Heart left ventricle (tissue), 16 donors: ENCODE data around the gene INPP1. TPM values are rescaled to one million over a fixed set of nuclear protein-coding genes. Genes with fewer than 3 reads are reported as not detected.

Experiments used
- ATAC-seq, 4 donors: fragments of 200-7000 bp; cut with Tn5 transposase; one replicate each; pipeline ENCODE4 v1.9.1; 2020 to 2022; ENCODE audit warnings: moderate library complexity in 4 of 4, mild to moderate bottlenecking in 3 of 4, moderate number of reproducible peaks in 1 of 4
- DNase-seq, 5 donors: peaks; one replicate each; pipeline ENCODE4 v3.0.0-alpha.2; 2020
- H3K27ac ChIP-seq, 12 donors: fragments of 200-600 bp; sonication (generic) in 4 of 12; one replicate each; pipeline versions ENCODE4 v1.5.0 to v1.8.0; 2016 to 2022; ENCODE audit warnings: mild to moderate bottlenecking in 2 of 12
- H3K27me3 ChIP-seq, 9 donors: fragments of 200-600 bp; sonication (generic) in 2 of 9; one replicate each; pipeline versions ENCODE4 v1.5.1 to v1.8.0; 2016 to 2022; ENCODE audit warnings: mild to moderate bottlenecking in 3 of 9
- H3K36me3 ChIP-seq, 9 donors: fragments of 200-600 bp; sonication (generic) in 2 of 9; one replicate each; pipeline versions ENCODE4 v1.5.0 to v1.8.0; 2018 to 2022; ENCODE audit warnings: mild to moderate bottlenecking in 2 of 9
- H3K4me1 ChIP-seq, 12 donors: fragments of 200-600 bp; sonication (generic) in 4 of 12; one replicate each; pipeline versions ENCODE4 v1.5.0 to v1.8.0; 2016 to 2022; ENCODE audit warnings: mild to moderate bottlenecking in 3 of 12
- H3K4me3 ChIP-seq, 12 donors: fragments of 200-600 bp; sonication (generic) in 4 of 12; one replicate each; pipeline versions ENCODE4 v1.5.0 to v1.8.0; 2017 to 2022; ENCODE audit warnings: mild to moderate bottlenecking in 9 of 12, moderate library complexity in 4 of 12
- H3K9me3 ChIP-seq, 12 donors: fragments of 200-600 bp; sonication (generic) in 4 of 12; one replicate each; pipeline versions ENCODE4 v1.5.0 to v1.8.0; 2016 to 2022; ENCODE audit warnings: mild to moderate bottlenecking in 1 of 12
- CTCF ChIP-seq, 12 donors: fragments of 200-600 bp; sonication (generic) in 4 of 12; IDR thresholded peaks; one replicate each; pipeline versions ENCODE4 v1.5.0 to v1.8.0; 2018 to 2022; ENCODE audit warnings: antibody characterized with exemption in 12 of 12, mild to moderate bottlenecking in 5 of 12
- POLR2A ChIP-seq, 2 donors: fragments of 450-650 bp; IDR thresholded peaks; one replicate each; pipeline ENCODE4 v1.6.1; 2017; ENCODE audit warnings: antibody characterized with exemption in 2 of 2, mild to moderate bottlenecking in 2 of 2, moderate library complexity in 2 of 2
- WGBS, 4 donors: extraction: QIAGEN DNeasy Blood & Tissue Kit in 2 of 4; methylation state at CpG; one replicate each; pipeline versions ENCODE4 v1.1.5 to v1.1.7; 2013 to 2018; 5-methylcytosine and 5-hydroxymethylcytosine counted together
- intact Hi-C, 10 donors: fragments of 100-400 bp; cut with DNase I; formaldehyde crosslinking; loops; one replicate each; pipeline versions ENCODE4 v1.11.1 to v1.14.2; 2022
- polyA plus RNA-seq, 2 donors: library from polyadenylated mRNA; stranded (reverse); fragments of 200-250 nt; gene quantifications; one replicate each; pipeline ENCODE4 v1.2.3, GENCODE V29; 2013
- total RNA-seq, 9 donors: library from RNA; depleted of rRNA in 2 of 9; stranded (reverse); fragments of >200 nt in 2 of 9; fragmentation: NEBNext Ultra II Directional in 3 of 9; extraction: Animal tissue kit (Norgen Biotek cat#: 25700) in 3 of 9; gene quantifications; one replicate each; pipeline versions ENCODE4 v1.1.0 to v1.2.4, GENCODE V29; 2016 to 2023
- donor health status: ischemic (EF 13 %, LVEDD 7.1; RV severe dilation, severe dysfunction).
- donor health status: healthy with polysubstance abuse.
- donor health status: DM: no; HTN: yes; CAD: no.
- donor health status: DM: no; HTN: no; CAD: no.
- donor health status: ischemic (EF 25% LVEDD 6.9; RV normal size, moderate dysfunction).
- donor health status: ischemic (EF 25% LVEDD 5.7; RV mildly dilated, moderate dysfunction).
- donor health status: healthy.
- donor health status: DM: yes; HTN: yes; CAD: no.
- donor health status: ischemic (EF 35%, LVEDD 5.7; RV mildly dilated, moderate dysfunction).
- donor health status: nonischemic (EF 11% LVEDD 7.7; RV severe dilation, severe dysfunction).
- donor health status: DM: yes; HTN: yes; CAD: no.
- donor health status: PGD.
- donor health status: ischemic (EF 29% LVEDD 5.4; RV normal size, mild dysfunction).
- donor health status: nonischemic (EF 23%, LVEDD 6.1; RV moderate dilation, normal function).

The INPP1 gene
- total and polyA plus RNA-seq, 11 donors: 7.8 to 26.2 (median 13.3) TPM

DNA sequence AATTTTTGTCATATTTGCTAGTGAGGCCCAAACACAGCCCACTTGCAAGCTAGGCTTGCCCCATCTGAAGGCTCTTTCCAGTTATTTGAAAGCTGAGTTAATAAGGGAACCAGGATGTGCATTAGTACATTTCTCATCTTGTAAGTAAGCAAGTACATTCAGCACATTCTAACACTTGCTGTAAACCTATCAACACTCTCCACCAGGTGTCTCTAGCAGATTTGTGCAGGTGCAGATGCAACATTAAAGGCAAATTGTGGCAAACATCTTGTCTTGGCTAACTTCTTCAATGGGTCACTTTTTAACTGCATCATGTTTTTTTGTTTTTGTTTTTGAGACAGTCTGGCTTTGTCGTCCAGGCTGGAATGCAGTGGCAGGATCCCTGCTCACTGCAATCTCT, 39.5 kb downstream of the INPP1 start:
- 42 to 48% (median 44%) methylated on average over 1 of the region's 1 CpG for WGBS, 4 donors
- no peak overlapping the region for H3K27ac ChIP-seq
- ATAC-seq (peak; percentile 51 to 71 (median 62)), DNase-seq (no peak)
- TF ChIP-seq CTCF (IDR thresholded peaks at IDR 0.05): peak; percentile 33 to 71 (median 59)
- TF ChIP-seq POLR2A (IDR thresholded peaks at IDR 0.05): no peak
- H3K4me1 ChIP-seq: no peaks in the 10 kb centered on the region
- H3K4me3 ChIP-seq: no peak overlapping the region
- H3K27me3 ChIP-seq: no peaks in the 10 kb centered on the region
- intact Hi-C loops: loop anchor here in 6 of 10 donors (2.0 to 10.0 kb wide), 5 partner anchors 126 to 422 kb away; partner anchors contain the start of gene NAB1 (in 1 of the 6)
- no peaks in the 10 kb centered on the region for H3K36me3 ChIP-seq
- no peaks in the 10 kb centered on the region for H3K9me3 ChIP-seq

- Histone ChIP-seq H3K4me3 (no peak overlapping the region), H3K4me1 (no peaks in the 10 kb centered on the region), H3K36me3 (no peaks in the 10 kb centered on the region), H3K27me3 (no peaks in the 10 kb centered on the region), H3K9me3 (no peaks in the 10 kb centered on the region), H3K27ac (no peak overlapping the region)
- 97 to 100% (median 98%) methylated on average over 3 of the region's 3 CpGs for WGBS, 4 donors
- ATAC-seq (no peak), DNase-seq (no peak)
- intact Hi-C loops: loop anchor here in 4 of 10 donors (5.0 to 10.0 kb wide), 4 partner anchors 120 to 417 kb away; partner anchors contain the start of gene NAB1 (in 1 of the 4)
- no peak for TF ChIP-seq CTCF (IDR thresholded peaks at IDR 0.05)
- TF ChIP-seq POLR2A (IDR thresholded peaks at IDR 0.05): no peak
Measured at GRCh38 chr2:190387422-190387821, 44.0 kb downstream of the INPP1 start.

- H3K27ac ChIP-seq: no peak overlapping the region
- H3K27me3 ChIP-seq: no peaks in the 10 kb centered on the region
- DNase-seq (no peak), ATAC-seq (no peak)
- WGBS, 4 donors: 80 to 92% (median 86%) methylated on average over 2 of the region's 2 CpGs
- H3K9me3 ChIP-seq: no peaks in the 10 kb centered on the region
- H3K36me3 ChIP-seq: no peaks in the 10 kb centered on the region
- intact Hi-C loops: no loop called here
- TF ChIP-seq POLR2A (IDR thresholded peaks at IDR 0.05) (no peak), CTCF (IDR thresholded peaks at IDR 0.05) (no peak)
- H3K4me3 ChIP-seq: no peak overlapping the region
- H3K4me1 ChIP-seq: no peaks in the 10 kb centered on the region
Measured at GRCh38 chr2:190396271-190396670, 52.9 kb downstream of the INPP1 start.

GRCh38 chr2:190402986-190403603, 59.7 kb downstream of the INPP1 start:
- TF ChIP-seq CTCF (IDR thresholded peaks at IDR 0.05): no peak
- TF ChIP-seq POLR2A (IDR thresholded peaks at IDR 0.05): no peak
- Histone ChIP-seq H3K27me3 (no peaks in the 10 kb centered on the region), H3K36me3 (no peaks in the 10 kb centered on the region), H3K4me3 (no peak overlapping the region), H3K9me3 (no peaks in the 10 kb centered on the region), H3K27ac (no peak overlapping the region), H3K4me1 (peaks cover 0 to 11% (median 4%) of the 10 kb centered on the region in 12 donors)
- WGBS, 4 donors: 52 to 69% (median 60%) methylated on average over 5 of the region's 5 CpGs
- no peak for ATAC-seq
- intact Hi-C loops: loop anchor here in 2 of 10 donors (10.0 kb wide), 2 partner anchors 62 to 102 kb away; no protein-coding TSS in a partner anchor
- DNase-seq: no peak
